Esophagus muscularis mucosa (tissue), 4 donors: ENCODE measurements around the gene SPTA1. TPM values are rescaled to one million over a fixed set of nuclear protein-coding genes. Genes with fewer than 3 reads are reported as not detected.
"Not testable (repeated sequence)": the region's sequence is repeated elsewhere in the genome, so short reads cannot be mapped to it uniquely, and the experiment has no call there.

Experiments used
- DNase-seq: peaks from one replicate; pipeline ENCODE4 v3.0.0-alpha.2; 2017; ENCODE audit errors: extremely low spot score
- H3K27ac ChIP-seq, 4 donors: fragments of 200-600 bp; sonication (generic); replicated peaks in 1 of 4; 1 replicate in 3 of 4; 2 replicates in 1 of 4; pipeline ENCODE4 v1.5.1; 2016 to 2019; ENCODE audit warnings: mild to moderate bottlenecking in 1 of 4
- H3K27me3 ChIP-seq, 4 donors: fragments of 200-600 bp; sonication (generic); one replicate each; pipeline versions ENCODE4 v1.5.1 to v1.6.0; 2016 to 2019
- H3K36me3 ChIP-seq, 4 donors: fragments of 200-600 bp; sonication (generic); one replicate each; pipeline ENCODE4 v1.5.1; 2016 to 2019
- H3K4me1 ChIP-seq, 4 donors: fragments of 200-600 bp; sonication (generic); one replicate each; pipeline ENCODE4 v1.5.1; 2016 to 2019
- H3K4me3 ChIP-seq, 4 donors: fragments of 200-600 bp; sonication (generic); 1 replicate in 2 of 4; 2 replicates in 2 of 4; pipeline ENCODE4 v1.5.1; 2016 to 2019; ENCODE audit warnings: mild to moderate bottlenecking in 4 of 4, moderate library complexity in 1 of 4
- H3K9me3 ChIP-seq, 4 donors: fragments of 200-600 bp; sonication (generic); 1 replicate in 3 of 4; 2 replicates in 1 of 4; pipeline ENCODE4 v1.5.1; 2016 to 2019
- CTCF ChIP-seq, 3 experiments: fragments of 200-600 bp in 2 of 3; fragments of 450-650 bp in 1 of 3; sonication (generic) in 2 of 3; IDR thresholded peaks; one replicate each; pipeline ENCODE4 v1.5.1; 2017 to 2019; ENCODE audit warnings: antibody characterized with exemption in 3 of 3, mild to moderate bottlenecking in 2 of 3, moderate library complexity in 1 of 3
- EP300 ChIP-seq: sonication (generic); formaldehyde crosslinking; IDR thresholded peaks from one replicate; pipeline ENCODE4 v1.6.1; 2017; ENCODE audit warnings: antibody characterized with exemption
- POLR2A ChIP-seq: fragments of 450-650 bp; IDR thresholded peaks from one replicate; pipeline ENCODE4 v1.6.1; 2017; ENCODE audit warnings: antibody characterized with exemption, moderate library complexity, mild to moderate bottlenecking, low read depth
- POLR2AphosphoS5 ChIP-seq, 2 donors: sonication (generic); formaldehyde crosslinking; IDR thresholded peaks; one replicate each; pipeline ENCODE4 v1.6.1; 2017; ENCODE audit warnings: antibody characterized with exemption in 2 of 2
- WGBS: methylation state at CpG from one replicate; pipeline ENCODE4 v1.1.5; 2018; 5-methylcytosine and 5-hydroxymethylcytosine counted together
- intact Hi-C: fragments of 100-400 bp; cut with DNase I; formaldehyde crosslinking; loops from one replicate; pipeline ENCODE4 v1.15.1; 2023
- total RNA-seq, 4 donors: library from RNA; depleted of rRNA; stranded (reverse); fragments of >200 nt; gene quantifications; one replicate each; pipeline versions ENCODE4 v1.1.0 to v1.2.1, GENCODE V29; 2016

The SPTA1 gene
- total RNA-seq, 4 donors from 2014 or later = 0.06 to 2.5 (median 0.33) TPM; not detected in 1

GRCh38 chr1:158689875-158690274, 3.4 kb upstream of the SPTA1 start:
- Histone ChIP-seq H3K27me3 (no peaks in the 10 kb centered on the region), H3K27ac (no peak overlapping the region), H3K9me3 (no peaks in the 10 kb centered on the region), H3K36me3 (no peaks in the 10 kb centered on the region), H3K4me1 (no peaks in the 10 kb centered on the region), H3K4me3 (no peak overlapping the region)
- no peak for DNase-seq
- TF ChIP-seq EP300 (no peak), POLR2AphosphoS5 (IDR thresholded peaks at IDR 0.05) (no peak), POLR2A (no peak), CTCF (IDR thresholded peaks at IDR 0.05) (no peak)
- intact Hi-C loops = no loop called here

DNA sequence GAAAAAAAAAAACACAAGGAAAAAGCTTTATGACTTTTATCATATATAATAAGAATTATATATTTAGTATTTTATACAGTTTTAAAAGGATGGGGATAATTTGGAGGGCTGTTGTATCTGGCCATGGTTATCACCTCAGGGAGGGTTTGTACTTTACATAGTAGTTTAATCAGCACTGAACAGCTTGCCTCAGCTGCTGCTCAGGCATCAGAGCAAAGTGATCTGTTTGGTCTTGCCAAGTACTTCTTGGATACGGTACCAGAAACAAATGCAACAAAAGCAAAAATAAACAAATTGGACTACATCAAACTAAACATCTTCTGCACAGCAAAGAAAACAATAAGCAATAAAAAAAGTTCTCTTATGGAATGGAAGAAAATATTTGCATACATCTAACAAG, 2.6 kb upstream of the SPTA1 start:
- intact Hi-C loops = no loop called here
- Histone ChIP-seq H3K4me3 (no peak overlapping the region), H3K27me3 (no peaks in the 10 kb centered on the region), H3K27ac (no peak overlapping the region), H3K36me3 (no peaks in the 10 kb centered on the region), H3K9me3 (no peaks in the 10 kb centered on the region), H3K4me1 (no peaks in the 10 kb centered on the region)
- no peak for TF ChIP-seq EP300
- TF ChIP-seq POLR2AphosphoS5 (IDR thresholded peaks at IDR 0.05) = no peak
- TF ChIP-seq POLR2A = no peak
- TF ChIP-seq CTCF (IDR thresholded peaks at IDR 0.05) = no peak
- WGBS = 19% methylated on average over 1 of the region's 1 CpG
- DNase-seq = no peak

DNA sequence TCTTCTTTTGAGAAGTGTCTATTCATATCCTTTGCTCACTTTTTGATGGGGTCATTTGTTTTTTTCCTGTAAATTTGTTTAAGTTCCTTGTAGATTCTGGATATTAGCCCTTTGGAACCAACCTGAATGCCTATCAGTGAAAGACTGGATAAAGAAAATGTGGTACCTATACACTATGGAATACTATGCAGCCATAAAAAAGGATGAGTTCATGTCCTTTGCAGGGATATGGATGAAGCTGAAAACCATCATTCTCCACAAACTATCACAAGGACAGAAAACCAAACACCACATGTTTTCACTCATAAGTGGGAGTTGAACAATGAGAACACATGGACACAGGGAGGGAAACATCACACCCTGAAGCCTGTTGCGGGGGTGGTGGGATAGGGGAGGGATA, 1.8 kb upstream of the SPTA1 start:
- H3K27ac ChIP-seq, H3K4me1 ChIP-seq, H3K36me3 ChIP-seq, intact Hi-C loops, H3K4me3 ChIP-seq, DNase-seq, H3K9me3 ChIP-seq, H3K27me3 ChIP-seq: not testable (repeated sequence)
- 96% methylated on average over 1 of the region's 1 CpG for WGBS

- H3K9me3 ChIP-seq = no peaks in the 10 kb centered on the region
- no peak for TF ChIP-seq POLR2A
- TF ChIP-seq EP300 = no peak
- TF ChIP-seq CTCF (IDR thresholded peaks at IDR 0.05) = no peak
- no peak for TF ChIP-seq POLR2AphosphoS5 (IDR thresholded peaks at IDR 0.05)
- intact Hi-C loops = no loop called here
- H3K27me3 ChIP-seq = no peaks in the 10 kb centered on the region
- H3K27ac ChIP-seq = no peak overlapping the region
- no peak for DNase-seq
- H3K4me1 ChIP-seq = no peaks in the 10 kb centered on the region
- H3K4me3 ChIP-seq = no peak overlapping the region
- H3K36me3 ChIP-seq = no peaks in the 10 kb centered on the region
Measured at GRCh38 chr1:158687037-158687436, 522 bp upstream of the SPTA1 start.

DNA sequence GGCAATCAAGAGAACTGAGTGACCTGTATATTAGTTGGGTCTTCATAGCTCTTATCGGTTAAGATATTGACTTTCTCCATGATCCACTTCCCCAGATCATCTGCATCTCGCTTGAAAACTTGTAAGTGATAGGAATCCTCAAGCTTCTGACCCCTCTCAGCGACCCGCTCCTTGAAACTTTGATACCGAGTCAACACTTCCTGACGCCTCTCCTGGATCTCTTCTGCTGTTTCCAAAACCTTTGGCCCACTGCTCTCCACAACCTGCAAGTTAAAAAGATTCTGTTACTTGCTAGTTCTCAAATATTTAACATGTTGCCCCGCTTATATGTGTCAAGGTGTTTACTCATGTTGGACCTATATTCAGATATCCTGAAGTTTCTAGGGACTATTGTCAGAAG, 1.4 kb downstream of the SPTA1 start:
- no peaks in the 10 kb centered on the region for H3K4me1 ChIP-seq
- TF ChIP-seq CTCF (IDR thresholded peaks at IDR 0.05) (no peak), EP300 (no peak), POLR2AphosphoS5 (IDR thresholded peaks at IDR 0.05) (no peak), POLR2A (no peak)
- 68% methylated on average over 7 of the region's 7 CpGs for WGBS
- no peak overlapping the region for H3K4me3 ChIP-seq
- intact Hi-C loops = no loop called here
- no peak for DNase-seq
- H3K27ac ChIP-seq = no peak overlapping the region
- H3K36me3 ChIP-seq = no peaks in the 10 kb centered on the region
- H3K9me3 ChIP-seq = no peaks in the 10 kb centered on the region
- H3K27me3 ChIP-seq = no peaks in the 10 kb centered on the region
